HG03558 (cell line): Measurements from ENCODE around the gene CCL4.
A peak's percentile ranks its signal among the peaks of the same experiment; 100 is the strongest.
"Not testable (repeated sequence)": the region's sequence is repeated elsewhere in the genome, so short reads cannot be mapped to it uniquely, and the experiment has no call there.

ENCODE experiments used
- ATAC-seq: cut with Tn5 transposase; IDR thresholded peaks from one replicate; pipeline ENCODE4 v1.9.1; 2021; ENCODE audit warnings: moderate number of reproducible peaks; ENCODE audit not compliant: unreplicated experiment; ENCODE audit errors: extremely low read depth

The CCL4 gene

GRCh38 chr17:36087471-36087870 lies 16.2 kb upstream of the CCL4 start:
- not testable (repeated sequence) for ATAC-seq

- ATAC-seq = not testable (repeated sequence)
Measured at GRCh38 chr17:36087897-36088572, 15.6 kb upstream of the CCL4 start.

DNA sequence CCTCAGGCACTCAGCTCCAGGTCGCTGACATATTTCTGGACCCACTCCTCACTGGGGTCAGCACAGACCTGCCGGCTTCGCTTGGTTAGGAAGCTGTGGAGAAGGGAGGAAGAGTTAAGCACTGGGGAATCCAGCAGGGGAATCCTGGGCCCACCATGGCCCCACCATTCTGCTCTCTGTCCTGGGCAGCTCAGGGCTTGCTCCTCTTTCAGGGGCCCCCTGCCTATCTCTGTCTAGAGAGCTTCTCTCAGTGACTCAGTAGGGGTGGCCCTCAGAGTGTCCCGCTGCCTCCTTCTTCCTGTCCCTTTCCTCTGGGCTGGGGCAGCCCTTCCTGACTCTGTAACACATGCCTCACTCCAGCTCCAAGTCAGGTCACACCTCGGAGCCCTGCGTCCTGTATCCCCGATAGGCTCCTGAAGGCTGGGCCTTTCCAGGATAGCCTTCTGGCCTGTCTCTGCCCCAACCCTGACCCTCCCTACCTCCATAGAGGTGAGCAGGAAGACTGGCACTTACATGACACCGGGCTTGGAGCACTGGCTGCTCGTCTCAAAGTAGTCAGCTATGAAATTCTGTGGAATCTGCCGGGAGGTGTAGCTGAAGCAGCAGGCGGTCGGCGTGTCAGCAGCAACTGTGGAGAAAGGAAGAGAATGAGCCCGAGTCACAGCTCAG lies 14.8 kb upstream of the CCL4 start:
- no peak for ATAC-seq

DNA sequence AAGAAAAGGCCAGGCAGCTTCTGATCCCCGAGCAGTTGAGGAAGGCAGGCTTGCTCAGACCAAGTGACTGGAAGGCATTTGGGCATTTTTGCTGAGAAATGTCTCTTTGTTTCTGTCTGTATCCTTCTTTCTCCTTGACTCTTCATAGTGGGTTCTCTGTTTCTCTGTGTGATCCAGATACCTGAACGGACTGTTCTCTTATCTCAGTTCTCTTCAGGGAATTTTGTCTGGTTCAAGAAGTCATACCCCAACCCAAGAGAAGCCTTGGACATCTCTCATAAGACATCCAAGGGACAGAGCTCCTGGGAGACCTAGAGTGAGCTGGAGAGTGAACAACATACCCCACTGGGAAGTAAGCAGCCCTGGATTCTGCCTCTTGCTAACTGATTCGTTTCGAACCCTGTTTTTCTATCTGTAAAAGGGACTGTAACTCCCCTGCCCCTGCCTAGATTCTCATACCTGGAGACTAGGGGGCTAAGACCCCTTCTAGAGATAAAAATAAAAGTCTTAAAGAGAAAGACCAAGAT lies 14.2 kb upstream of the CCL4 start:
- no peak for ATAC-seq

DNA sequence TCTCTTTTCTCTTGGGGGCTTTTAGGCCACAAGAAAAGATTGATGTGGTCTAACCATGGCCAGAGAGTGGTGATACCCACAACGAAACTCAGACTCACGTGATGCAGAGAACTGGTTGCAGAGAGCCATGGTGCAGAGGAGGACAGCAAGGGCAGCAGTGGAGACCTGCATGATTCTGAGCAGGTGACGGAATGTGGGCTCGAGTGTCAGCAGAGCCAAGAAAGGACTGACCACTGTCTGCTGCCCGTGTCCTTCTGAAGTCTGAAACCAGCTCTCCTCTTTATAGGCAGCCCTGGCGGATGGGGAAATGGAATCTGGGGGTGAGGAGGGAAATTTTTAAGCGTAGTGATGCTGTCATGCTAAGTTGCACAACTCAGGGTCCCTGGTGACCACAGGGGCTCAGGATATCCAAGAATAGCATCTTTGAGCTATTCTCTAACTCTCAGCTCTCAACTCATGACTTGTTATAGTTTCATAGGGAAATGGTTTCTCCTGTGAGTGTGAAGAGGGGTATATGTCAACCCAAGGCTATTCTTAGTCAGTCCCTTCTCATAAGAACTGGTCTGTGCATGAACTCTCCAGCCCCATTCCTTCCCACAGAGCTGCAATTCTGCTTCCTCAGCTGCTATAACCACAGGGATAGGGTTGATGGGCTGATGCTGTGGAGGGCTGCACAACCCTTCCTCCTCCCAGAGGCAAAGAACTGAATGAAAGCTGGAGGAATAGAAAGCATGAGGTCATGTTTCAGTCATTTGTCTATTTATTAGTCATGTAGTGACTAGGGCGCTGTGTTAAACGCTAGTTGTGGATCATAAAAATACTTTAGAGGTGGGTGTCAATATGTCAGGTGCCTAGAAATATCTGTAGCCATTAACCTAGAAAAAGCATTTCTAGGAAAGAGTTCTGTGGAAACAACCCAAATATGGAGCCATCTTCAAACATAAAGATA lies 13.5 kb upstream of the CCL4 start, which contains the start of gene CCL3:
Gene CCL3 (minus strand): TSS at position 256 of the 949 bp plus-strand sequence. CDS start 85 bp downstream, at position 171.
- peak; percentile 66 for ATAC-seq

- ATAC-seq = no peak
Measured at GRCh38 chr17:36092230-36092629, 11.4 kb upstream of the CCL4 start.

- not testable (repeated sequence) for ATAC-seq
Measured at GRCh38 chr17:36092715-36093114, 10.9 kb upstream of the CCL4 start.

DNA sequence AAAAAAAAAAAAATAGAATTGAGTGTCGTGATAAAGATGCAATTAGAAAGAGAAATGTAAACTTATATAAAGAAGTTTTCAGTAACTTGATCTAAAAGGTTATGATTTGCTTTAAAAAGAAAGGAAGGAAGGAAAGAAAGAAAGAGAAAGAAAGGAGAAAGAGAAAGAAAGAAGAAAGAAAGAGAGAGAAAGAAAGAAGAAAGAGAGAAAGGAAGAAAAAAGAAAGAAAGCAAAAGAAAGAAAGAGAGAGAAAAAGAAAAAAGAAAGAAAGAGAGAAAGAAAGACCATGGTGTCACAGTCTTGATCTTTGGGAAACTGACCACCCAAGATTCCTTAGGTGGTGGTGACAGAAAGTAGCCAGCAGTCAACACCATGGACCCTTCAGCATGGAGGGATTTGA lies 9.4 kb upstream of the CCL4 start:
- no peak for ATAC-seq

GRCh38 chr17:36094746-36095145 lies 8.9 kb upstream of the CCL4 start:
- ATAC-seq = no peak

DNA sequence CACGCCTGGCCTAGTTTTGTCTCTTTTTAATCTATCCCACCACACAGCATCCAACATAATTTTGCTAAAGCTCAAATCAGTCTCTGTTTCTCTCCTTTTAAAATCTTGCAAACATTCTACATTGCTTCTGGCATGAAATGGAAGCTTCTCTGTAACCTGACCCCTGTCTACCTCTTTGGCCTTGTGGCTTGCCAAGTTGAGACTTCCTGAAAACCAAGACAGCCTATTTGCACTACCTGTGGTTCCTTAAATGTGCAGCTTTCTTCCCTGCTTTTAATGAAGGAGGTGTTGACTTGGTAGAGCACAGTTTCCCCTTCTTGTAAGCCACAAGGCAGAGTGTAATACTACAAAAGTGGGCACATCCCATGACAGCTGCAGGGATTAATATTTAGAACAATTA lies 7.6 kb upstream of the CCL4 start:
- no peak for ATAC-seq

DNA sequence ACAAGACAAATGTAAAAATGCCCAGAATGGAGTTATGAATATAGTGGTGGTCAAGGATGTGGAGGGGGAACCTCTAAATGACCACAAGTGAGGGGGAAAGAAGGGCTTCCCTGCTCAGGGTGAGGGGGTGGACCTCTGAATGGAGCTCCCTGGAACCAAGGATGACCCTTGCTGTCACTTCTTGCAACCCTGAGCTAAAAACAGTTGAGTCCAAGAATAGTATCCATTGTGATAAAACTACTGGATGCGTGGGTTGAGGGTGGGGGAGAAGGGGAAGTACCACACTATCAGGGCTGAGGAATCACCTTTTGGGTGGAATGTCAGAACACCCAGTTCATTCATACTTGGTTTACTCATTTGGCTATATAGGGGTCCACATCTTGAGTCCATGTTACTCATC lies 4.6 kb upstream of the CCL4 start:
- ATAC-seq = not testable (repeated sequence)

DNA sequence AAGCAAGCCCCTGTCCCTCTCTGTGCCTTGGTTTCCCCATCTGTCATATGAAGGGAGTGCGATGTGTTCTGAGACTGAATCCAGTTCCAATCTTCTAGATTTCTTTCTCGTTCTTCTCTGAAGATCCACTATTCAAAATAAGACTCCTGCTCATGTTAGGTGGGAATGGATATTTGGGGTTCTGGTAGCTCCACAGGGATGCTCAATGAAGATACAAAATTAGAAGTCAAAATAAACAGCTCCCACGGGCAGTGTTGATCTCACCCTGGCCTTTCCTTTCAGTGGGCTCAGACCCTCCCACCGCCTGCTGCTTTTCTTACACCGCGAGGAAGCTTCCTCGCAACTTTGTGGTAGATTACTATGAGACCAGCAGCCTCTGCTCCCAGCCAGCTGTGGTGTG lies 619 bp downstream of the CCL4 start:
- not testable (repeated sequence) for ATAC-seq

DNA sequence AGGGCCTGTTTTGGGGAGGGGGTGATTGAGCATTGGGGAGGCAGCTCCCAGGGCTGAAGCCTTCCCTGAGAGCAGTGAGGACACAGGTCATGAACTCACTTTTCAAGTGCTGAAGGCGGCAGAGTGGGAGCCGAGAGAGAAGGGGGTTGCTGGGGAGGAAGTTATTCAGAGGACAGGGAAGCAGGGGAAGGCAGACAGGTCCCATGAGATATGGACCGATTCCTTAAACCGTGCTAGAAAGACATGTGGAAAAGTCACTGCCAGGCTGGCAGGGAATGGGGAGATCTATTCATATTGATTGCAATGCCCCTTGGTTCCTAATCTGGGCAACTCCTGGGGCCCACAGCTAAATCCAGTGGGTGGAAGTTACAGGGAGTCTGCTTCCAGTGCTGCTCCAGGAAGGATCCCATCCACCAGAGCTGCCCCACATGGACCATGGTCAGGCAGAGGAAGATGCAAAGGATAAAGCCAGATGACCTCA lies 1.1 kb downstream of the CCL4 start:
- no peak for ATAC-seq

GRCh38 chr17:36105781-36106492 lies 2.3 kb downstream of the CCL4 start:
- no peak for ATAC-seq

- ATAC-seq = no peak
Measured at GRCh38 chr17:36106493-36106835, 2.8 kb downstream of the CCL4 start.

- ATAC-seq = no peak
Measured at GRCh38 chr17:36107660-36108059, 4.0 kb downstream of the CCL4 start.

DNA sequence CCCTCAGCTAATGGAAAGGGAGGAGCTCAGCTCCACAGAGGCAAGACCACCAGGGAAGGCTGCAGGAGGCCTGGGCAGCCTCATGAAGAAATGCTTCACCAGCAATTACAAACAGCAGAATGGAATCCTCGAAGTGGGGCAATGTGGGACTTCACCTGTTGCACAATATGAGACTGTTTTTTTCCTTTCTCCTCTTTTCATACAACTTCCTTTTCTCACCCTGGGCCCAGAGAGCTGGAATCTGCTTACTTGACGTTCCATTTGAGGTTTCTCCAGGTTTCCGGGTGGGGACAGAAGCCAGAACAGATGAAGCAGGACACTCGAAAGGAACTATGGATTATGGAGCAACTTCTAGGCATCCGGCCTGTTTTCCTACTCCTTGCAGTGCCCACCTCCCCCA lies 4.6 kb downstream of the CCL4 start:
- not testable (repeated sequence) for ATAC-seq

DNA sequence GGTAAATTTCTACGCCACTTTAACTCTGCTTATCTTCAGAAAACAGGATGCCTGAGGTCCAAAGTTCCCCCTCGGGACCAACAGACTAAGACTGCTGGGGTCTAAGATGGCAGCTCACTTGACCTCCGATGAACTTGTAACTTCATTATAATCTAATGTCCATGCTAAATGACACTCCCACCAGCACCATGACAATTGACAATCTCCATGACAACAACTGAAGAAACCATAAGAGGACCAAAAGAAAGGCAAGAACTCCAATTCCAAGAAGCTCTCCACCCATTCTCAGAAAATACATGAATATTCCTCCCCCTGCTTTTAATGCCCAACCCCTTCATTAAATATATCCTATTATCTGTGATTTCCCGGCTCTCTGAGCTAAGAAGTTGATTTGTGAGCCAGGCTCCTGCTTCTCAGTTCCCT lies 7.5 kb downstream of the CCL4 start:
- ATAC-seq = no peak

GRCh38 chr17:36112572-36112971 lies 8.9 kb downstream of the CCL4 start:
- no peak for ATAC-seq

DNA sequence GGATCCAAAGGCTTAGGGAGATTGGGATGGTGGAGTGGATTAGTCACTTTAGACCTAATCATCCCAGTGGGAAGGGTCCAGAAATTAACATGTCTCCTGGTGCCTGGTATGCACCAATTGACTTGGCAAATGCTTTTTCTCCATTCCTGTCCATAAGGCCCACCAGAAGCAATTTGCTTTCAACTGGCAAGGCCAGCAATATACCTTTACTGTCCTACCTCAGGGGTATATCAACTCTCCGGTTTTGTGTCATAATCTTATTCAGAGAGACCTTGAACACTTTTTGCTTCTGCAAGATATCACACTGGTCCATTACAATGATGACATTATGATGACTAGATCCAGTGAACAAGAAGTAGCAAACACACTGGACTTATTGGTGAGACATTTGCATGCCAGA lies 9.5 kb downstream of the CCL4 start:
- ATAC-seq = not testable (repeated sequence)
